Small intestine (tissue), 7 donors: ENCODE results near the gene ZHX3. TPM values are rescaled to one million over a fixed set of nuclear protein-coding genes. Genes with fewer than 3 reads are reported as not detected.

Experiments
- DNase-seq, 2 donors: peaks; one replicate each; pipeline versions ENCODE4 v3.0.0 to v3.0.0-alpha.2; 2013
- FAIRE-seq: peaks from 2 replicates; lab custom pipeline; 2012; peaks lifted over from hg19 to GRCh38; lab: Jason Lieb, UNC
- H3K27ac ChIP-seq, 3 donors: one replicate each; pipeline ENCODE4 v1.5.1; 2013; ENCODE audit warnings: low read length in 2 of 3, mild to moderate bottlenecking in 2 of 3, control low read depth in 1 of 3, inconsistent platforms in 1 of 3, low read depth in 1 of 3, moderate library complexity in 1 of 3
- H3K27me3 ChIP-seq, 3 donors: one replicate each; pipeline ENCODE4 v1.6.1; 2013; ENCODE audit warnings: low read length in 3 of 3, inconsistent platforms in 1 of 3; ENCODE audit not compliant: control insufficient read depth in 3 of 3, insufficient read depth in 3 of 3
- H3K36me3 ChIP-seq, 3 donors: one replicate each; pipeline ENCODE4 v1.6.1; 2013; ENCODE audit warnings: low read length in 3 of 3, inconsistent platforms in 1 of 3, low read depth in 1 of 3, mild to moderate bottlenecking in 1 of 3, moderate library complexity in 1 of 3; ENCODE audit not compliant: control insufficient read depth in 3 of 3, insufficient read depth in 2 of 3
- H3K4me1 ChIP-seq, 3 donors: one replicate each; pipeline ENCODE4 v1.6.1; 2013; ENCODE audit warnings: low read length in 2 of 3, inconsistent platforms in 1 of 3, low read depth in 1 of 3, mild to moderate bottlenecking in 1 of 3, moderate library complexity in 1 of 3; ENCODE audit not compliant: control insufficient read depth in 3 of 3, insufficient read depth in 2 of 3
- H3K4me3 ChIP-seq, 3 donors: one replicate each; pipeline ENCODE4 v1.5.1; 2013; ENCODE audit warnings: low read length in 3 of 3, control low read depth in 1 of 3, inconsistent platforms in 1 of 3, low read depth in 1 of 3, mild to moderate bottlenecking in 1 of 3, moderate library complexity in 1 of 3
- H3K9me3 ChIP-seq, 2 donors: one replicate each; pipeline ENCODE4 v1.6.1; 2013; ENCODE audit warnings: low read depth in 1 of 2, low read length in 1 of 2; ENCODE audit not compliant: control insufficient read depth in 2 of 2, insufficient read depth in 1 of 2
- WGBS, 3 donors: extraction: QIAGEN DNeasy Blood & Tissue Kit; methylation state at CpG; one replicate each; pipeline ENCODE4 v1.1.7; 2013; 5-methylcytosine and 5-hydroxymethylcytosine counted together
- polyA plus RNA-seq, 4 donors: library from polyadenylated mRNA; stranded (reverse) in 3 of 4; unstranded in 1 of 4; fragments of 200-250 nt in 3 of 4; fragments of 120-200 nt in 1 of 4; gene quantifications; one replicate each; pipeline versions ENCODE4 v1.2.1 to v1.2.3, GENCODE V29; 2013
- donor health status: healthy with polysubstance abuse.
- donor health status: control.
- donor health status: control.
- donor health status: Bipolar disorder and iron deficiency.
- donor health status: healthy.

The ZHX3 gene
- polyA plus RNA-seq, 4 donors: 6.0 to 18.3 (median 10.2) TPM

GRCh38 chr20:41131594-41132387, 185.7 kb downstream of the ZHX3 start:
- H3K4me1 ChIP-seq: peaks cover 0 to 6% (median 0%) of the 10 kb centered on the region in 3 donors
- H3K27me3 ChIP-seq: no peaks in the 10 kb centered on the region
- 58 to 69% (median 64%) methylated on average over 5 of the region's 5 CpGs for WGBS, 3 donors
- FAIRE-seq (no peak), DNase-seq (no peak)
- H3K27ac ChIP-seq: no peak overlapping the region
- peaks cover 0 to 2% (median 0%) of the 10 kb centered on the region in 3 donors for H3K36me3 ChIP-seq
- H3K4me3 ChIP-seq: no peak overlapping the region
- H3K9me3 ChIP-seq: no peaks in the 10 kb centered on the region

Other genes with a start within 250 kb of the ZHX3 start
- gene PLCG1, start 180.2 kb downstream of the ZHX3 start, polyA plus RNA-seq: 100 to 1,000 TPM in 1 of 4 donors, 10 to 100 TPM in 3; 27.6 to 106 (median 51.2) TPM
- 100 to 1,000 TPM in 1 of 4 donors, 10 to 100 TPM in 3; 39.9 to 130 (median 57.2) TPM for gene LPIN3, start 23.1 kb upstream of the ZHX3 start, polyA plus RNA-seq
- gene EMILIN3, start 49.1 kb upstream of the ZHX3 start, polyA plus RNA-seq: 1 to 10 TPM in 3 of 4 donors, under 1 TPM in 1; 0.54 to 2.6 (median 1.3) TPM